Measurements from ENCODE around the gene MBOAT7.
A peak's percentile ranks its signal among the peaks of the same experiment; 100 is the strongest.

DNA sequence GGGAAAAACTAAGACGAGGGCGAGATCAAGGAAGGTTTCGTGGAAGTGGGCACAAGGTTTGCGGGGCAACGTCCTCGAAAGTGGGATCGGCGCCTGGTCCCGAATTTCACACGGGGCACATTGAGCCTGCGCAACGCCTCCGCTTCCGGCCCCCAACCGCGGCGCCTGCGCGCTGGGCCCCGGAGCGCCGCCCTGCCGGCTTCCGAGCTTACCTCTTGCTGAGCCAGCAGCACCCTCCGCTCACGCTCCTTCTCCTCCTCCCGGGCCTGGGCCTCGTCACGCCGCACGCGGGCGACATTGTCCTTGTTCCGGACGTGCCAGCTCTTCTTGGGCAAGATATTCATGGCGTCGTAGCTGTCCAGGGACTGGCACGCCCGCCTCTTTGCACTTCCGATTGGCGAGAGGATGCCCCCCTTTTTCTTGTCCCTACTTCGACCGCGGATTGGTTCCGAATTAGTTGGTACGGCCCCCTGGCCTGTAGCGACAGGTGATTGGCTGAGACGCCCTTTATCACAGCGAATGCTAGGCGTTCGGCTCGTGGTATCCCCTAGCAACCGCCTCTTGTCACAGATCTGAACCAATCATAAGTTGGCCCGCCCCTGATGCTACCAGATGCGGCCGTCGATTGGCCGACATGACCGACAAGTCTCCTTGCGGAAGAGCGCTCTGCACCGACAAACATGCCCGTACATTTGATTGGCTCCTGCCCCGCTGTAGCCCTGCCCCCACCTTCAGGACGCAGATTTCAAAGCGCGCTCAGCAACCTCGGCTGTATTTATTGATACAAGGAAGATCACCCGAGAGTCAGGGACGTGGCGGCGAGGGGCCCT, 29.8 kb downstream of the MBOAT7 start, which contains the start of gene LENG1:
- TF ChIP-seq, protein P1, sequence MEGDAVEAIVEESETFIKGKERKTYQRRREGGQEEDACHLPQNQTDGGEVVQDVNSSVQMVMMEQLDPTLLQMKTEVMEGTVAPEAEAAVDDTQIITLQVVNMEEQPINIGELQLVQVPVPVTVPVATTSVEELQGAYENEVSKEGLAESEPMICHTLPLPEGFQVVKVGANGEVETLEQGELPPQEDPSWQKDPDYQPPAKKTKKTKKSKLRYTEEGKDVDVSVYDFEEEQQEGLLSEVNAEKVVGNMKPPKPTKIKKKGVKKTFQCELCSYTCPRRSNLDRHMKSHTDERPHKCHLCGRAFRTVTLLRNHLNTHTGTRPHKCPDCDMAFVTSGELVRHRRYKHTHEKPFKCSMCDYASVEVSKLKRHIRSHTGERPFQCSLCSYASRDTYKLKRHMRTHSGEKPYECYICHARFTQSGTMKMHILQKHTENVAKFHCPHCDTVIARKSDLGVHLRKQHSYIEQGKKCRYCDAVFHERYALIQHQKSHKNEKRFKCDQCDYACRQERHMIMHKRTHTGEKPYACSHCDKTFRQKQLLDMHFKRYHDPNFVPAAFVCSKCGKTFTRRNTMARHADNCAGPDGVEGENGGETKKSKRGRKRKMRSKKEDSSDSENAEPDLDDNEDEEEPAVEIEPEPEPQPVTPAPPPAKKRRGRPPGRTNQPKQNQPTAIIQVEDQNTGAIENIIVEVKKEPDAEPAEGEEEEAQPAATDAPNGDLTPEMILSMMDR (IDR thresholded peaks at IDR 0.05; ENCODE audit: poor library complexity, severe bottlenecking), result peak; percentile 84
- peak; percentile 25 for TF ChIP-seq RAD21 (conservative IDR thresholded peaks at IDR 0.05)

Measured in neural cell (in vitro differentiated cells).